ENCODE results near the gene UBE2K.
"Not testable (repeated sequence)": the region's sequence is repeated elsewhere in the genome, so short reads cannot be mapped to it uniquely, and the experiment has no call there.

GRCh38 chr4:39670296-39670695 is 27.6 kb upstream of the UBE2K start:
- TF ChIP-seq, protein P1, sequence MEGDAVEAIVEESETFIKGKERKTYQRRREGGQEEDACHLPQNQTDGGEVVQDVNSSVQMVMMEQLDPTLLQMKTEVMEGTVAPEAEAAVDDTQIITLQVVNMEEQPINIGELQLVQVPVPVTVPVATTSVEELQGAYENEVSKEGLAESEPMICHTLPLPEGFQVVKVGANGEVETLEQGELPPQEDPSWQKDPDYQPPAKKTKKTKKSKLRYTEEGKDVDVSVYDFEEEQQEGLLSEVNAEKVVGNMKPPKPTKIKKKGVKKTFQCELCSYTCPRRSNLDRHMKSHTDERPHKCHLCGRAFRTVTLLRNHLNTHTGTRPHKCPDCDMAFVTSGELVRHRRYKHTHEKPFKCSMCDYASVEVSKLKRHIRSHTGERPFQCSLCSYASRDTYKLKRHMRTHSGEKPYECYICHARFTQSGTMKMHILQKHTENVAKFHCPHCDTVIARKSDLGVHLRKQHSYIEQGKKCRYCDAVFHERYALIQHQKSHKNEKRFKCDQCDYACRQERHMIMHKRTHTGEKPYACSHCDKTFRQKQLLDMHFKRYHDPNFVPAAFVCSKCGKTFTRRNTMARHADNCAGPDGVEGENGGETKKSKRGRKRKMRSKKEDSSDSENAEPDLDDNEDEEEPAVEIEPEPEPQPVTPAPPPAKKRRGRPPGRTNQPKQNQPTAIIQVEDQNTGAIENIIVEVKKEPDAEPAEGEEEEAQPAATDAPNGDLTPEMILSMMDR (IDR thresholded peaks at IDR 0.05), result not testable (repeated sequence)
- TF ChIP-seq POLR2AphosphoS5, POLR2A, EP300 (IDR thresholded peaks at IDR 0.05): not testable (repeated sequence)
